DMS79 treated with DMSO at 0.1 percent for 48 hours (cell line): ENCODE data around the gene MRPL39.
"Not testable (repeated sequence)": the region's sequence is repeated elsewhere in the genome, so short reads cannot be mapped to it uniquely, and the experiment has no call there.

Experiments
- DNase-seq: peaks from one replicate; lab custom pipeline; 2025; lab: John Stamatoyannopoulos, UW

MRPL39 gene

DNA sequence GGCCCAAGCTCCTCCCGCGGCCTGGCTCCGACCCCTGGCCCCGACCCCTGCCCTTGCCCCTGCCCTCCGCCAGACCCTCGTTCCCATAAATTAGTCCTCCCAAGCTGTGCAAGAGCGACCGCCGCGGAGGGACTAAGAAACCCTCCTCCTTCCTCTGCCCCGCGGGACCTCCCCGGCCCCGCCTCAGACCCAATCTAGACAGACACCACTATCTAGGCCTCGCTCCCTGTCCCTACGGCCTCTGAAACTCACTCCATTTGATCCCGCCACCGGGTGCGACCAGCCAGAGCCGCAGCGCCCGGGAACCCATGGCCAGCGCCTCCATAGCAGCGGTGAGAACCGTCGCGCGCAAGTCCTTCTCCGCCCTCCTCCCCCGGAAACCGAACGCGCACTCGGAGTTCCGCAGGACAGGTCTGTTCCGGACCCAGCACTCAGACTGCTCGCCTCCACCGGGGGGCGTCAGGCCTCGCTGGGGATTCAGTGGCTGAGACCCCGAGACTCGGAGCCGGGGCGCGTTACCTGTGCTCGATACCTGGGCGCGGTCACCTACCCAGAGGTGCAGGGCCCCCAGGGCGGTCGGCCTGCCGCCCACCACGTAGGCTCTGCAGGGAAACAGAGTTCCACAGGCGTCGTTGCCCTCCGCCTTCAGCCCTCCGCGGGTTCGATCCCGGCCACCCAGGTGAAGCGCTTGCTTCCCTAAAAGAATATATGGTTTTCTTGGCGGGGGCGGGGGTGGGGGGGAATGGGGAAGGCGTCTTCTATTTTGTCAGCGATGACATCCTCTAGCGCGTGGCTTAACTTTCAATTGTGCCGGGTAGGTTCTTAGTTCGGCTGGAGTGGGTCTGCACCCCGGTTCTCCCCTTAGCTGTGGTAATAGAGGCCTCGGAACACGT, at the start of gene MRPL39:
MRPL39 (minus strand) TSS at position 331 of the 893 bp plus-strand sequence; CDS start at position 325, 6 bp downstream.
- peak; percentile 85 for DNase-seq

DNA sequence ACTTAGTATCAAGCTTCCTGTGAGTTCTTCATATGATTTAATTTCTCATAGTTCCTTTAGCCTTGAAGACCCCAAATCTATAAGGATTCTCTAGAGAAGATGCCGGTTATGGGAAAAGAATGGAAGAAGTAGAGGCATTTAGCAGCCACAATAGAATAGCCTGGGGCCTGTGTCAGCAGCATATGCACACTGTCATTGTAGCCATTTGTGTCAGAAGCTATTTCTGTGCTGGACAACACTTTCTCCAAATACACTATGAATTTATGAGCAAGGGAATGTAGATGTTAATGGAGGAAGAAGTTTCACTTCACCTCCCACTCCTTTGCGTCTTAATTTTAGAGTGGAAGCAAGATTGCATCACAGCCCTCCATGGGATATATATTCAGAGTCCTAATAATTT, 49.1 kb upstream of the MRPL39 start:
- DNase-seq: no peak

DNA sequence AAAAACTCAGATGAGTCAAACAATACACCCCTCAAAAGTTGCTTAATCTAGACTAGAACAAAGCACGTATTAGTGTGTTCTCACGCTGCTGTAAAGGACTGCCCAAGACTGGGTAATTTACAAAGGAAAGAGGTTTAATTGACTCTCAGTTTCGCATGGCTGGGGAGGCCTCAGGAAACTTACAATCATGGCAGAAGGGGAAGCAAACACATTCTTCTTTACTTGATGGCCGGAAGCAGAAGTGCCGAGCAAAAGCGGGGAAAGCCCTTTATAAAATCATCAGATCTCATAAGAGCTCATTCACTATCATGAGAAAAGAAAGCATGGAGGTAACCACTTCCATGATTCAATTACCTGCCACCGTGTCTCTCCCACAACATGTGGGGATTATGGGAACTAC, 41.9 kb upstream of the MRPL39 start:
- DNase-seq: no peak

DNA sequence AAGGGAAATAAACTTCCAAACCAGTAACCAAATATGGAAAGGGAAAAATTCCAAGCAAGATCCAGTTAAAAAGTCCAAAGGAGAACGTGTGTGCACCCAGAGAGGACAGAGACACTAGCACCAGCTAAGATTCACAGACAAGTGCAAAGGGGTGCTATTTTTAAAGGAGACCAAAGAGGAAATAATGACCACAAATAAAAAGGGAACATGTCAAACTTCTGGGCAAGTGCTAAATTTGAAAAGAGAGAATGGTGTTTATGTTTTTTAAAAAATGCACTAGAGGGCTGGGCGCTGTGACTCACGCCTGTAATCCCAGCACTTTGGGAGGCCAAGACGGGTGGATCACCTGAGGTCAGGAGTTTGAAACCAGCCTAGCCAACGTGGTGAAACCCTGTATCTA, 40.4 kb upstream of the MRPL39 start:
- no peak for DNase-seq

DNA sequence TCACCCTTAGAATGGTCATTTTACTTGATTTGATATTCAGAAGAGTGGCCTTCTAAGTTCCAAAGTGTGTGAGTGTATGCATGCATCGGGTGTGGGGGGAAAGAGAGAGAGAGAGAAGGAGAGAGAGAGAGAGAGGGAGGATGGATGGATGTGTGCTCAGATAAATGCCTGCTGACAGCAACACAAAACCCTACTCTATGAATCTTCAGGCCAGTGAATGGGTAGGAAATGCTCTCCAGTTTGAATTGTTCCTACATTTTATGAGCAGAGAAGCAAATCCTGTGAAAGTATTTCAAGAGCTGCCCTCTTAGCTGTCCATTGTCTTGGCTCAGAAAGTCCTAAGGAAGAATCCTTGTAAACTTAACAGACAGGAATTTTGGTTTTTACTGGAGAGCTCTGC, 39.2 kb upstream of the MRPL39 start:
- no peak for DNase-seq

DNA sequence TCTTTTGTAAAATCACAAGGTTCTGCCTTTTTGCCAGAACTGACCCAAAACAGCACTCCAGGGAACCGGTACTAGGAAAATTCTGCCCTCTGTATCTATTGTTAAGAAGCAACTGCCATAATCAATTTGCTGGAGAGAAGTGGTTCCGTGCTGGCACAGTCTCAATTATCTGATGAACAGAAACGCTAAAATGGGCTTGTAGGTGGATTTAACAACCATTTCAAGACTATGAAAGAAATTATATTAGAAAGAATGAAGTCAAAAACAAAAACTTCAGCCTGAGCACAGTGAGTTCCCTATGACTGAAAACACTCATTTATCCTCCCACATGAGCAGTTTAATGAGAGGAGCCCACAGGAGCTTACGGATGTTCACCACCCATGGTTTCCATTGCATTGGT, 36.2 kb upstream of the MRPL39 start:
- DNase-seq: no peak

DNA sequence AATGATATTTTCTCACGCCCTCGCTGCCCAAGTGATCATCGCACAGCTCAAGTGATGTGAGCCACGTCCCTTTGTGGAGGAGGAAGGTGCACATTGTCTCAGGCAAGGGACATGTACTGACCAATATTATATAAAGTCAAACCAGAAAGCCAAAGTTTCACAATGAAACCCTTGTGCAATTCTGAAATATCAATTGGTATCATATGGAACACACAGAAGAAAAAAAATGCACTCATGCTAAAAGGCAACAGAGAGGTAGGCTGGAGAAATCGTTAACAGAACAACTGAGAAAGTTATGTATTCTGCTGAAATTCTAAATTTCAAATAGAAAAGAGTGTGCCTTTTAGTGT, 33.6 kb upstream of the MRPL39 start:
- DNase-seq: no peak

DNA sequence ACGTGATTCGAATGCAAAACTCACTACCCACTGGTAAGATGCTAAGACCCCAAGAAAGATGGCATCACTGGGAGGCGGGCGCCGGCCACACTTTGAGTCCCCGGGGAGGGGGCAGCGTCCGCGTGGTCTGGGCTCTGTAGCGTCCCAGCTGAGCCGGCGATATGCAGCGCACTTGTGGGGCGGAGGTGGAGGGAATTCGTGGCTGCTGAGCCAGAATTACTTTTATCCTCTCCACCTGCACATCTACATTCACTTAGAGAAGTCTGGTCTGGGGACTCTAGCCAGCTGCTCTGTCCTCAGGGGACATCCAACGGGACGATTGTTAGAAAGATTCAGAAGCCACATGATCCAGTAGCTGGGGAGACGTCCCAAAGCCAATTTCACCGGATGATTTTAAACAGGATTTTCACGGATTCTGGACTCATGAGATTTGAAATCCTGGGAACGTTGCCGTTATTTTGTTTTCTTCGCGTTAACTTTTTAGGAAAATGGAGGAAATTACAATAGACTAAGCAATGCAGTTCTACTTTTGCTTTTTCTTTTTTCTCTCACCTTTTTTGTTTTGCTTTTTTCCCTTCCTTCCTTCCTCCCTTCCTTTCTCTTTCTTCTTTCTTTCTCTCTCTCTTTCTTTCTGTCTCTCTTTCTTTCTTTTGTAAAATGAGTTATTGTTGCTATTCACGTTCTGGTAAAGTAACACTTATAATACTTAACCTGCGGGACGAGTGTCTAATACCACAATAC, 33.1 kb upstream of the MRPL39 start:
- DNase-seq: peak; percentile 6

DNA sequence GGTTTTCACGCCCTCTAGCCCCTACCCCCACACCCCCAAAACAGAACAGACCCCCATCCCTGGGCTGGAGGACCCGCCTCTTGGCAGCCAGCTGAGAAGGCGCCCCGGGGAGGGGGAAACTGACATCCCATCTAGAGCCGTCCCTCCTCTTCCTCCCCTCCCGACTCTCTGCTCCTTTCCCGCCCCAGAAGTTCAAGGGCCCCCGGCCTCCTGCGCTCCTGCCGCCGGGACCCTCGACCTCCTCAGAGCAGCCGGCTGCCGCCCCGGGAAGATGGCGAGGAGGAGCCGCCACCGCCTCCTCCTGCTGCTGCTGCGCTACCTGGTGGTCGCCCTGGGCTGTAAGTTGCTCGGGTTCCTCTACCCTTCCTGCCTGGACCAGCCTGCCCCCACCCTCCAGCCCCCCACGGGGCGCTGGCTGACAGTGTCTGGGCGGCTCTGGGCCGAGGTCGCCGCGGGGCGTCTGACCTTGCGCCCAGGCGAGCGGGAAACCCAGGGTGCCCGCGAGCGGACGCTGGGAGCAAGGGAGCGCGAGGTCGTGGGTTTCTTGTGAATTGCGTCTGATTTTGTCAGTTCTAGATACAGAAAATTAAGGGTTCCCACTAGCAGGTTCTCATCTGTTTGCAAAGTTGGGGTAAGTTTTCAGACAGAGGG, 32.4 kb upstream of the MRPL39 start:
- peak; percentile 14 for DNase-seq

DNA sequence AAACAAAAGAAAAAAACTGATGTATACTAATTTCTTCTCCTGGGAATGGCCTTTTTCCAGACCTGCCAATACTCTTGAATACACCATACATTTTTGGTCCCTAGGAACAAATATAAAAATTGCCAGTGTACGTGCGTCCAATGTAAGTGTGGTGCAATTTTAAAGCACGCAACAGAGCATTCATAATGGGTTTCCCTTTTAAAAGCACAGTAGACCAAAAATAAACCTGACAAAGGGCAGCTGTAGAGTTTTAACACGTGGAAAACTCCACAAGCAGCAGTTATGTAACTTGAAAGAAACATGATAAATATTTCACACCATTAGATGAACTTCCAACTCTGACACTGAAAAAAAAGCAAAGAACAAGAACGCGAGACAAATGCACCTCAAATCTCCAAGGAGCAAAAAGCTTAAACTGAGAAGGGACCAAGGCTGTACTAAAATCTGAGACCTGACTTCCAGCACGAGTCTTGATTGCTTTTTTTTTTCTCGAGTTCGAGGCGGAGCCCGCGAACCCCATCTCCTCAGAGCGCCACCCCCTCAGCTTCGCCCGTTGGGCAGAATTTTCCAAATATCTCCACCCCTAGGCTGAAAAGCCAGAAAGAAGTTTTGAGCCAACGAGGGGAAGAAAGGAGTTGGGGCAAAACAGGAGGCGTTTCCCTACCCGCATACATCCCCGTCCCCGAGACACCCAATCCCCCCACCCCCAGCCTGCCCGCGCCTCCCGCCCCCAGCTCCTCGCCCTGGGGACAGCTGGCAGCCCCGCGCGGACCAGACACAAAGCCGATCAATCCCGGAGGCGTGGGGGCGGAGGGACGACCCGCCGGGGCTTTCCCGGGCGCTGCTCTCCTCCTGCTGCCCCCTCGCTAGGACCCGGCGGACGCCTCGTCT, 31.6 kb upstream of the MRPL39 start, which contains the start of gene JAM2:
JAM2 (plus strand) TSS at position 599 of the 891 bp plus-strand sequence. CDS start 564 bp downstream, outside the sequence.
- peak; percentile 3 for DNase-seq

DNA sequence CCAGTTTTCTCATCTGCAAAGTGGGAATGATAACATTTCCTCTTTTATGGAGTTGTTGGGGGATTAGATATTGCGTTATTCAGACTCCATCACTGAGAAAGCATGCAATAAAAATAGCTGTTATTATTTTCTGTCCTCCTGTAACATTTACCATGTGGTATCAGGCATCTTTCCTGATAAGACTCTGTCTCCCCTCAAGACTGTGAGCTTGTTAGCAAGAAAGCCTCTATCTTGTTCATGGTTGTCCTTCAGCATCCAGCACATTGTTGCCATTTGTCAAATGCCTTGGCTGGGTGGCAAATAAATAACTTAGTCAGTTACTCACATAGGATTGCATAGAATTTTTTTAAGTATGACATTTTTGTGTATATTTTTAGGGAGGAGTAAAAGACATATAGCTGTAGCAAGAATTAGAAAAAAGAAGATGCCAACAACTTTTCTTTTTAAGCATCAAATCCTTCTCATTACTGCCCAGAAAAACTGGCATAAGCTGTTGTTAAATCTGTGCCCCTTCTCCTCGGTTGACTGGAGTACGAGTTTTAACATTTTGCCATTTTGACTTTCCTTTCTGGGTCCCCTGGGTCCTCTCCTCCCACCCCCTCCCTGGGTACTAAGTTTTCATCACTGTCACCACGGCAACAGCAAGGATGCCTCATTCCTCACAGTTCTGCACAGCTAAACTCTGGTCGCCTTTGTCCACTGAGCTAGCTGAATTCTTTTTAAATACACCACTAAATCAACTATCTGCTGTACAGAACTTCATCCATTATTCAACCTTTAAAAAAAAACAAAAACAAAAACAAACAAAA, 30.8 kb upstream of the MRPL39 start:
- no peak for DNase-seq

DNA sequence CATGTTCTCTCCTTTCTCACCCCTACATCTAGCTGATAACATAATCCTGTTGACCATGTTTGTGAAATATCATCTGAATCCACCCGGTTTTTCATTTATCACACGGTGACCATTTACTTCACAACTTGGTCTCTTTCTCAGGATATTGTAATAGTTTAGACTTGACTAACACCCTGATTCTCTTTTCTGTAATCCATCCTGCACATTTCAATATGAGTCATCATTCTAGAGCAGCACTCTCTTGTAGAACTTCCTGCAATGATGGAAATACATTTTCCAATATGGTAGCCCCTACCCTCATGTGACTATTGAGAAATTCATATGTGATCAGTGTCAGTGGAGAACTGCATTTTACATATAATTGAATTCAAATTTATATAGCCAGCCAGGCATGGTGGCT, 29.4 kb upstream of the MRPL39 start:
- DNase-seq: no peak

DNA sequence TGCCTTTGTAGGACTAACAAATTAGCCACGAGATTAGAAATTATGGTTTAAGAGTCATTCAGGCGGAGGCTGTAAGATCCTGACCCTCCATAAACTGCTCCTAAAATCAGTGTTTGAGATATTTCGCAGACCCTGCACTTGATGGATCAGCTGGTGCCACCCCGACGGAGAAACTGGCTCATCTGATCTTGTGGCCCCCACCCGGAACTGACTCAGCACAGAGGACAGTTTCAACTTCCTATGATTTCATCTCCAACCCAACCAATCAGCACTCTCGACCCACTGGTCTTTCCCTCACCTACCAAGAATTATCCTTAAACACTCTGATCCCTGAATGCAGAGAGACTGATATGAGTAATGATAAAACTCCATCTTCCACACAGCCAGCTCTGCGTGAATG, 28.0 kb upstream of the MRPL39 start:
- no peak for DNase-seq

DNA sequence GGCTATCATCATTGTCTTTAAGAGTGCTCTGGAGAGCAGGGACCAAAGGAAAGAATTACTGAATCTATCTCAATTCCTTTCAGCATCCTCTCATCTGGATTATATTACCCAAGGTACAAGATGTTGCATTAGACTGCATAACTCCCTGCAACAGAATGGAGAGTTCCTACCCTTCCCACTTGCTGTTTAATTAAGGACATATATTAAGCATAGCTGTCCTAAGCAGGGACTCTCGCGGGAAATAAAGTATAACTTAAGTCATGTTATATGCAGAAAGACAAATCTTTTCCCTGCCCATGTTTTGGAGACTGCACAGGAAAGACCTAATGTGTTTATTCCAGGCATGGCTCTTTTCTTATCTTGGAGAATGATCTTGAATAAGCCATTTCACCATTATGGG, 25.0 kb upstream of the MRPL39 start:
- no peak for DNase-seq

DNA sequence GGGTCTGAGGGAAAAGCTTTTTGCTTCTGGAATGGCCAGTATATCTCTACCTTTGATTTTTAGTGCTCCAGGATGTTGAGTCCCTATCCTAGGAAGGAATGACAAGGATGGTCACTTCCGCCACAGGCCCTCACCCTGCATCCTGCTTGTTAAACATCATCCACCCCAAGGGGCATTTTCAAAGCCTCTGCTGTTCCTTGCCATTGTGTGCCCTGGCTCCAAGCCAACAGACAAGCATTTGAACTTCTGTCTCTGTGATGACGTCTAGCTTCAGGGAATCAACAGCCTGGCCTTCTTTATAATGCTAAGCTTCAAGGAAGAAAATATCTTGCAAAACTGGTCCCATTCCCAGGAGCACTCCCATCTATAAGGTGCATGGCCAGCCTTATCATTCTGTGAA, 19.5 kb upstream of the MRPL39 start:
- no peak for DNase-seq

DNA sequence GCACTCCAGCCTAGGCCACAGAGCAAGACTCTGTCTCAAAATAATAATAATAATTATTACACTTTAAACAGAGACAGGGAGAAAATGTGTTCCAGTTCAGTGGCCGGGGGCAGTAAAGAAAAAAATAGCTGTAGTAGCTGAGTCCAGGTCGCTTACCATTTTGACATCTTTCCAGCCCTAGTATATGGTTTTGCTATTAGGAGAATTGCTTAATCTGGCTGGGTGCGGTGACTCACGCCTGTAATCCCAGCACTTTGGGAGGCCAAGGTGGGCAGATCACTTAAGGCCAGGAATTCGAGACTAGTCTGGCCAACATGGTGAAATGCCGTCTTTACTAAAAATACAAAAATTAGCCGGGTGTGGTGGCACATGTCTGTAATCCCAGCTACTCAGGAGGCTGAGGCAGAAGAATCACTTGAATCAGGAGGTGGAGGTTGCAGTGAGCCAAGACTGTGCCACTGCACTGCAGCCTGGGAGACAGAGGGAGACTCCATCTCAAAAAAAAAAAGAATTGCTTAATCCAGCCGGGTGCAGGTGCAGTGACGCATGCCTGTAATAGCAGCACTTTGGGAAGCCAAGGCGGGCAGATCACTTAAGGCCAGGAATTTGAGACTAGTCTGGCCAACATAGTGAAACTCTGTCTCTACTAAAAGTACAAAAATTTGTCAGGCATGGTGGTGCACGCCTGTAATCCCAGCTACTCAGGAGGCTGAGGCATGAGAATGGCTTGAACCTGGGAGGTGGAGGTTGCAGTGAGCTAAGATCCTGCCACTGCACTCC, 18.7 kb upstream of the MRPL39 start:
- DNase-seq: not testable (repeated sequence)

DNA sequence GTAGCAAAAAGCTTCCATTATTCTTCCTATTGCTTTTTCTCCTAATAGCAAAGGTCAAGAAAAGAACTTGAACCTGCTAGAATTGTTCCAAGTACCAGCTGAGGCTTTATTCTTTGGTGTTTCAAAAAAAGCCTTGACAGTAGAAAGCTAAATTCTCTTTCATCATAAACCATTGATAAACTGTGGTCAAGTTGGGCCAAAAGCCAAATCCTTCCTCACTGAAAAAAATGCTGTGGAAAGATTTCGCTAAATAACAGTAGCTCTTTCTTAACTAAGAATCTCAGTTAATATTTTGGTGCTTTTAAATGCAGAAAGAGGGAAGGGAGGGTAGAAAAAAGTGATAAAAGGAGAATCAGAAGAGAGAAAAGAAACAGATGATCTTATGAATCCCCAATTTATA, 17.8 kb upstream of the MRPL39 start:
- no peak for DNase-seq

DNA sequence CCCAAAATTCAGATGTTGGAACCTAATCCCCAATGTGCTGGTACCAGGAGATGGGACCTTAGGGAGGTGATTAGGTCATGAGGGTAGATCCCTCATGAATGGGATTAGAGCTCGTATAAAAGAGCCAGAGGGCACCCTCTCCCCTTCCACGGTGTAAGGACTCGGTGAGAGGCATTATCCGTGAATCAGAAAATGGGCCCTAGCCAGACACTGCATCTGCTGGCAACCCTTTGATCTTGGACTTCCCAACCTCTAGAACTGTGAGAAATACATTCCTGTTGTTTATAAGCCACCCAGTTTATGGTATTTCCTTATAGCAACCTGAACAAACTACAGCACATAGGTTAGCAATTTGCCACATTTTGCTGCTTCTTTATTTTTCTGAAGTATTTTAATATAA, 17.2 kb upstream of the MRPL39 start:
- DNase-seq: no peak

DNA sequence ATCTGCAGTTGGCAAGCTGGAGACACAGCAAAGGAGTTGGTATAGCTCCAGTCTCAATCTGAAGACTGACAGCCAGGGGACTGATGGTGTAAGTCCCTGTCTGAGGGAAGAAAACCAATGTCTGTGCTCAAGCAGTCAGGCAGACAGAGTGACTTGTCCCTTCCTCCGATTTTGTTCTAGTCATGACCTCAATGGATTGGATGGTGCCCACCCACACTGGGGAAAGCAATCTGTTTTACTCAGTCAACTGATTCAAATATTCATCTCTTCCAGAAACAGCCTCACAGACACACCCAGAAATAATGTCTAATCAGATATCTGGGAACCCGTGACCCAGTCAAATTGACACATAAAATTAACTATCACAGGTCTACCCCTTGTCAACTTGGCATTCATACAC, 11.9 kb upstream of the MRPL39 start:
- DNase-seq: no peak

DNA sequence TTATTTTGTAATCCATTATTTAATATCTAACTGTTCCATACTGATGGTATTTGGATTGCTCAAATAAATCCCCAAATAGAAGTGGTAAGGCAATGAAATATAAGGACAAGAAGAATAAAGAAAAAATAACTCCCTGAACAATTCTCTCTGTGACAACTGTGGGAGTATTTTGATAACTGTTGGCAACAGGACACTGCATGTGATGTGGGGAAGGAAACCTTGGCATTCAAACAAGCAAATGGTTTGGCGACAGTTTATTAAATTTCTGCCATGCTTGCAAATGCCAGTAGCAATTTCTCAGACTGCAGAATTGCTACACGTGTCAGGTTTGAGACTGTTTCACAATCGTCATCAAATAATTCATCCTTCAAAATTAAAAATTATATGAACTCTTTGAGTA, 8.6 kb upstream of the MRPL39 start:
- no peak for DNase-seq
